ENCODE results near the gene TRAF3. TPM values are rescaled to one million over a fixed set of nuclear protein-coding genes. Genes with fewer than 3 reads are reported as not detected.

The TRAF3 gene
- polyA plus RNA-seq, 1 of the 3 experiments (the other 2 are of a cell fraction) = 17.9 TPM

DNA sequence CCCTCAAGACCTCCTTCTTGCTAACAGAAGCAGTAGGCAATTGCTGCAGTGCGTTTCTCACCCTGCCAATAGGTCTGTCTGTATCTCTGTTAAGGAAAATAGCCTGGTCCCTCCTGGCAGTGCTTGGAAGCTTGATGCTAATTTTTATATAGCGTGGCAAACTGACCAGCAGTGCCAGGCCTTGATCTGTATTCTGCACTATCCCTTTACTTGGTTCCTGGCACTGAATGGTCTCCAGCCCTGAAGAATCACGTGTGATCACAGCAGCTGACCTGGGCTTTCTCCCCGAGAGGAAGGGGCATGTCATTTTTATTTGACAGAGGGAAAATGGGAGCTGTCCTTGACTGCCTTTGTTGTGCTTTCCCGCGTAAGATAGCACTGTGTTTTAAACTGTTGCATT, 48.7 kb upstream of the TRAF3 start:
- H4K20me1 ChIP-seq (ENCODE audit: insufficient read depth) = no peaks in the 10 kb centered on the region
- no peaks in the 10 kb centered on the region for H3K27me3 ChIP-seq (ENCODE audit: insufficient read depth)
- no peak overlapping the region for H3K4me3 ChIP-seq (ENCODE audit: low read depth in 2 of 2, low read length in 1 of 2)
- CTCF ChIA-PET = interaction anchor here (0.7 to 1.1 kb wide), 3 partner anchors 9 to 46 kb away, joined by 3 to 4 read pairs (median 3); no protein-coding TSS in a partner anchor
- no peaks in the 10 kb centered on the region for H3F3A ChIP-seq (replicated peaks; ENCODE audit: insufficient read depth)
- no peaks in the 10 kb centered on the region for H3K79me2 ChIP-seq (ENCODE audit: insufficient read depth)
- H2AFZ ChIP-seq (ENCODE audit: low read depth) = no peak overlapping the region
- POLR2A ChIA-PET = no interaction called here
- H3K36me3 ChIP-seq (replicated peaks in 1 of 2; ENCODE audit: control insufficient read depth in 1 of 2, insufficient read depth in 2 of 2, low read length in 1 of 2) = peaks cover 32 to 39% of the 10 kb centered on the region in 2 experiments
- no peak overlapping the region for H3K4me2 ChIP-seq
- no peak overlapping the region for H3K9ac ChIP-seq
- H3K27ac ChIP-seq (ENCODE audit: low read depth in 2 of 2, low read length in 1 of 2) = no peak overlapping the region
- H3K4me1 ChIP-seq (ENCODE audit: control insufficient read depth in 1 of 2, insufficient read depth in 2 of 2, low read depth in 1 of 2, low read length in 1 of 2) = peaks cover 0 to 2% of the 10 kb centered on the region in 2 experiments; a peak in 1 of 4 replicates
- H3K9me2 ChIP-seq = no peaks in the 10 kb centered on the region
- H3K9me3 ChIP-seq = no peaks in the 10 kb centered on the region
- TF ChIP-seq GABPA (IDR thresholded peaks at IDR 0.05; ENCODE audit: low read depth) (no peak), YY1 (IDR thresholded peaks at IDR 0.05; ENCODE audit: low read depth) (no peak), SIN3A (IDR thresholded peaks at IDR 0.05; ENCODE audit: borderline replicate concordance, low read depth, low read length) (no peak), MXI1 (IDR thresholded peaks at IDR 0.05; ENCODE audit: low read depth, low read length) (no peak), EP300 (IDR thresholded peaks at IDR 0.05; ENCODE audit: borderline replicate concordance in 1 of 2, low read depth in 1 of 2, low read length in 1 of 2) (no peak), MEF2A (IDR thresholded peaks at IDR 0.05; ENCODE audit: borderline replicate concordance, low read depth) (no peak), GATA2 (CRISPR knock-in tag; IDR thresholded peaks at IDR 0.05) (no peak), EZH2phosphoT487 (IDR thresholded peaks at IDR 0.05; ENCODE audit: borderline replicate concordance, low read depth) (no peak), ELF1 (IDR thresholded peaks at IDR 0.05) (no peak), RXRA (IDR thresholded peaks at IDR 0.05; ENCODE audit: borderline replicate concordance, low read depth) (no peak), CHD2 (IDR thresholded peaks at IDR 0.05; ENCODE audit: low read length, partially characterized antibody) (no peak), RCOR1 (IDR thresholded peaks at IDR 0.05; ENCODE audit: low read length) (no peak), NFIC (IDR thresholded peaks at IDR 0.05; ENCODE audit: borderline replicate concordance) (no peak), NRF1 (IDR thresholded peaks at IDR 0.05; ENCODE audit: low read depth, low read length) (no peak)
- TF ChIP-seq, protein P1, sequence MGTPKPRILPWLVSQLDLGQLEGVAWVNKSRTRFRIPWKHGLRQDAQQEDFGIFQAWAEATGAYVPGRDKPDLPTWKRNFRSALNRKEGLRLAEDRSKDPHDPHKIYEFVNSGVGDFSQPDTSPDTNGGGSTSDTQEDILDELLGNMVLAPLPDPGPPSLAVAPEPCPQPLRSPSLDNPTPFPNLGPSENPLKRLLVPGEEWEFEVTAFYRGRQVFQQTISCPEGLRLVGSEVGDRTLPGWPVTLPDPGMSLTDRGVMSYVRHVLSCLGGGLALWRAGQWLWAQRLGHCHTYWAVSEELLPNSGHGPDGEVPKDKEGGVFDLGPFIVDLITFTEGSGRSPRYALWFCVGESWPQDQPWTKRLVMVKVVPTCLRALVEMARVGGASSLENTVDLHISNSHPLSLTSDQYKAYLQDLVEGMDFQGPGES (IDR thresholded peaks at IDR 0.05; ENCODE audit: low read depth, low read length) = no peak
- TF ChIP-seq, protein P2, sequence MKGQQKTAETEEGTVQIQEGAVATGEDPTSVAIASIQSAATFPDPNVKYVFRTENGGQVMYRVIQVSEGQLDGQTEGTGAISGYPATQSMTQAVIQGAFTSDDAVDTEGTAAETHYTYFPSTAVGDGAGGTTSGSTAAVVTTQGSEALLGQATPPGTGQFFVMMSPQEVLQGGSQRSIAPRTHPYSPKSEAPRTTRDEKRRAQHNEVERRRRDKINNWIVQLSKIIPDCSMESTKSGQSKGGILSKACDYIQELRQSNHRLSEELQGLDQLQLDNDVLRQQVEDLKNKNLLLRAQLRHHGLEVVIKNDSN (IDR thresholded peaks at IDR 0.05; ENCODE audit: borderline replicate concordance, low read depth) = no peak
- TF ChIP-seq, protein P3, sequence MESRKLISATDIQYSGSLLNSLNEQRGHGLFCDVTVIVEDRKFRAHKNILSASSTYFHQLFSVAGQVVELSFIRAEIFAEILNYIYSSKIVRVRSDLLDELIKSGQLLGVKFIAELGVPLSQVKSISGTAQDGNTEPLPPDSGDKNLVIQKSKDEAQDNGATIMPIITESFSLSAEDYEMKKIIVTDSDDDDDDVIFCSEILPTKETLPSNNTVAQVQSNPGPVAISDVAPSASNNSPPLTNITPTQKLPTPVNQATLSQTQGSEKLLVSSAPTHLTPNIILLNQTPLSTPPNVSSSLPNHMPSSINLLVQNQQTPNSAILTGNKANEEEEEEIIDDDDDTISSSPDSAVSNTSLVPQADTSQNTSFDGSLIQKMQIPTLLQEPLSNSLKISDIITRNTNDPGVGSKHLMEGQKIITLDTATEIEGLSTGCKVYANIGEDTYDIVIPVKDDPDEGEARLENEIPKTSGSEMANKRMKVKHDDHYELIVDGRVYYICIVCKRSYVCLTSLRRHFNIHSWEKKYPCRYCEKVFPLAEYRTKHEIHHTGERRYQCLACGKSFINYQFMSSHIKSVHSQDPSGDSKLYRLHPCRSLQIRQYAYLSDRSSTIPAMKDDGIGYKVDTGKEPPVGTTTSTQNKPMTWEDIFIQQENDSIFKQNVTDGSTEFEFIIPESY (IDR thresholded peaks at IDR 0.05; ENCODE audit: borderline replicate concordance, low read depth) = no peak
- TF ChIP-seq, protein P4, sequence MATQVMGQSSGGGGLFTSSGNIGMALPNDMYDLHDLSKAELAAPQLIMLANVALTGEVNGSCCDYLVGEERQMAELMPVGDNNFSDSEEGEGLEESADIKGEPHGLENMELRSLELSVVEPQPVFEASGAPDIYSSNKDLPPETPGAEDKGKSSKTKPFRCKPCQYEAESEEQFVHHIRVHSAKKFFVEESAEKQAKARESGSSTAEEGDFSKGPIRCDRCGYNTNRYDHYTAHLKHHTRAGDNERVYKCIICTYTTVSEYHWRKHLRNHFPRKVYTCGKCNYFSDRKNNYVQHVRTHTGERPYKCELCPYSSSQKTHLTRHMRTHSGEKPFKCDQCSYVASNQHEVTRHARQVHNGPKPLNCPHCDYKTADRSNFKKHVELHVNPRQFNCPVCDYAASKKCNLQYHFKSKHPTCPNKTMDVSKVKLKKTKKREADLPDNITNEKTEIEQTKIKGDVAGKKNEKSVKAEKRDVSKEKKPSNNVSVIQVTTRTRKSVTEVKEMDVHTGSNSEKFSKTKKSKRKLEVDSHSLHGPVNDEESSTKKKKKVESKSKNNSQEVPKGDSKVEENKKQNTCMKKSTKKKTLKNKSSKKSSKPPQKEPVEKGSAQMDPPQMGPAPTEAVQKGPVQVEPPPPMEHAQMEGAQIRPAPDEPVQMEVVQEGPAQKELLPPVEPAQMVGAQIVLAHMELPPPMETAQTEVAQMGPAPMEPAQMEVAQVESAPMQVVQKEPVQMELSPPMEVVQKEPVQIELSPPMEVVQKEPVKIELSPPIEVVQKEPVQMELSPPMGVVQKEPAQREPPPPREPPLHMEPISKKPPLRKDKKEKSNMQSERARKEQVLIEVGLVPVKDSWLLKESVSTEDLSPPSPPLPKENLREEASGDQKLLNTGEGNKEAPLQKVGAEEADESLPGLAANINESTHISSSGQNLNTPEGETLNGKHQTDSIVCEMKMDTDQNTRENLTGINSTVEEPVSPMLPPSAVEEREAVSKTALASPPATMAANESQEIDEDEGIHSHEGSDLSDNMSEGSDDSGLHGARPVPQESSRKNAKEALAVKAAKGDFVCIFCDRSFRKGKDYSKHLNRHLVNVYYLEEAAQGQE (IDR thresholded peaks at IDR 0.05; ENCODE audit: low read depth, low read length) = no peak
- TF ChIP-seq, protein P5, sequence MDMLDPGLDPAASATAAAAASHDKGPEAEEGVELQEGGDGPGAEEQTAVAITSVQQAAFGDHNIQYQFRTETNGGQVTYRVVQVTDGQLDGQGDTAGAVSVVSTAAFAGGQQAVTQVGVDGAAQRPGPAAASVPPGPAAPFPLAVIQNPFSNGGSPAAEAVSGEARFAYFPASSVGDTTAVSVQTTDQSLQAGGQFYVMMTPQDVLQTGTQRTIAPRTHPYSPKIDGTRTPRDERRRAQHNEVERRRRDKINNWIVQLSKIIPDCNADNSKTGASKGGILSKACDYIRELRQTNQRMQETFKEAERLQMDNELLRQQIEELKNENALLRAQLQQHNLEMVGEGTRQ (IDR thresholded peaks at IDR 0.05; ENCODE audit: borderline replicate concordance, low read depth, low read length) = no peak
- 82% methylated on average over 6 of the region's 6 CpGs for WGBS (ENCODE audit: low lambda C conversion rate)
- DNase-seq = no peak

Measured in SK-N-SH (cell line).